ENCODE results near the gene TEX9.

GRCh38 chr15:56367156-56367555 is 1.9 kb downstream of the TEX9 start:
- TF ChIP-seq POLR2A (IDR thresholded peaks at IDR 0.05; ENCODE audit: low read length) (no peak), GATA1 (IDR thresholded peaks at IDR 0.05; ENCODE audit: low read depth, low read length) (no peak)

All from erythroblast (primary cell).